Choroid plexus epithelial cell (primary cell): ENCODE results near the gene HIVEP2.

Experiments
- DNase-seq: peaks from one replicate; pipeline ENCODE4 v3.0.0-alpha.2; 2010; ENCODE audit warnings: low read depth
- H3K4me3 ChIP-seq: 2 replicates; pipeline ENCODE4 v1.5.1; 2011; ENCODE audit warnings: low read depth, mild to moderate bottlenecking, control low read depth, low read length, moderate library complexity
- TF ChIP-seq, protein P1 (sequence below): conservative IDR thresholded peaks from 2 replicates; pipeline ENCODE4 v1.5.1; 2011; ENCODE audit warnings: low read depth, mild to moderate bottlenecking, control low read depth, inconsistent platforms, low read length, moderate library complexity

HIVEP2 gene

GRCh38 chr6:142912125-142912524 lies 32.9 kb downstream of the HIVEP2 start:
- TF ChIP-seq, protein P1, sequence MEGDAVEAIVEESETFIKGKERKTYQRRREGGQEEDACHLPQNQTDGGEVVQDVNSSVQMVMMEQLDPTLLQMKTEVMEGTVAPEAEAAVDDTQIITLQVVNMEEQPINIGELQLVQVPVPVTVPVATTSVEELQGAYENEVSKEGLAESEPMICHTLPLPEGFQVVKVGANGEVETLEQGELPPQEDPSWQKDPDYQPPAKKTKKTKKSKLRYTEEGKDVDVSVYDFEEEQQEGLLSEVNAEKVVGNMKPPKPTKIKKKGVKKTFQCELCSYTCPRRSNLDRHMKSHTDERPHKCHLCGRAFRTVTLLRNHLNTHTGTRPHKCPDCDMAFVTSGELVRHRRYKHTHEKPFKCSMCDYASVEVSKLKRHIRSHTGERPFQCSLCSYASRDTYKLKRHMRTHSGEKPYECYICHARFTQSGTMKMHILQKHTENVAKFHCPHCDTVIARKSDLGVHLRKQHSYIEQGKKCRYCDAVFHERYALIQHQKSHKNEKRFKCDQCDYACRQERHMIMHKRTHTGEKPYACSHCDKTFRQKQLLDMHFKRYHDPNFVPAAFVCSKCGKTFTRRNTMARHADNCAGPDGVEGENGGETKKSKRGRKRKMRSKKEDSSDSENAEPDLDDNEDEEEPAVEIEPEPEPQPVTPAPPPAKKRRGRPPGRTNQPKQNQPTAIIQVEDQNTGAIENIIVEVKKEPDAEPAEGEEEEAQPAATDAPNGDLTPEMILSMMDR = no peak
- DNase-seq = no peak
- no peak overlapping the region for H3K4me3 ChIP-seq

DNA sequence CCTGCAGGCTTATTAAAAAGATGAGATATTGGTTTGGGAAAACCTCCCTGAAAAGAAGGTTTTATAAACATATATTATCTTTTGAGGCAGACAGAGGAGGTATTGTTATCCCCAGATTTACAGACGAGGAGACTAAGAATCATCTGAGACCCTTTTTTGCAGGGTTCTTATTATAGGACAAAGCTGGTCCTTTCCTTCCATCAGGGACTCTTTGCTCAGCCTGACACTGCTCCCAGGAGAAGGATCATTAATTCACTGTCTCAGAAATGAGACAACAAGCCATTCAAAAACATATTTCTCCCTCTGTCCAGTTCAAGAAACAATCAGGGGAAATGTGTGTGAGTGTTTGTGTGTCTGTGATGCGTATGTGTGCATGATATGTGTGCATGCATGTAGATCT lies 33.5 kb downstream of the HIVEP2 start:
- TF ChIP-seq, protein P1 = no peak
- H3K4me3 ChIP-seq = no peak overlapping the region
- DNase-seq = no peak

GRCh38 chr6:142909686-142910085 lies 35.3 kb downstream of the HIVEP2 start:
- no peak for DNase-seq
- H3K4me3 ChIP-seq = no peak overlapping the region
- TF ChIP-seq, protein P1 = no peak

- TF ChIP-seq, protein P1 = no peak
- no peak for DNase-seq
- H3K4me3 ChIP-seq = no peak overlapping the region
These were observed 36.7 kb downstream of the HIVEP2 start for GRCh38 chr6:142908235-142908634.

DNA sequence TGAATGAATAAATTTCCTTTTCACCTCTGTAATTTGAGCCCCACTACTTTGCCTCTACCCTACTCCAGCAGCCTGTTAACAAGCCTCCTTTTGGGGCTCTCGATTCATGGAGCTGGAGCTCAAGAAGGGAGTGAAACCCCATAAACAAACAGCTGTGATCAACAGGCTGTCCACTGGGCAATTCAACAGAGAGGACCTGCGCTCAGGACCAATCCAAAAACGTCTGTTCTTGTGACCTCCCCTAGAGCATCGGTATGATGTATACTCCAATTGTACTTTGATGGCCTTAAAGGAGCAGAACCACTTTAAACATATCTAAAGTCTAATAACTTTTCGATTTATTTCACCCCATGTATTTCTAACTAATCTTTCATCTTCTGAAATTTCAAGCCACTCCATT lies 37.4 kb downstream of the HIVEP2 start:
- TF ChIP-seq, protein P1 = no peak
- no peak overlapping the region for H3K4me3 ChIP-seq
- no peak for DNase-seq

DNA sequence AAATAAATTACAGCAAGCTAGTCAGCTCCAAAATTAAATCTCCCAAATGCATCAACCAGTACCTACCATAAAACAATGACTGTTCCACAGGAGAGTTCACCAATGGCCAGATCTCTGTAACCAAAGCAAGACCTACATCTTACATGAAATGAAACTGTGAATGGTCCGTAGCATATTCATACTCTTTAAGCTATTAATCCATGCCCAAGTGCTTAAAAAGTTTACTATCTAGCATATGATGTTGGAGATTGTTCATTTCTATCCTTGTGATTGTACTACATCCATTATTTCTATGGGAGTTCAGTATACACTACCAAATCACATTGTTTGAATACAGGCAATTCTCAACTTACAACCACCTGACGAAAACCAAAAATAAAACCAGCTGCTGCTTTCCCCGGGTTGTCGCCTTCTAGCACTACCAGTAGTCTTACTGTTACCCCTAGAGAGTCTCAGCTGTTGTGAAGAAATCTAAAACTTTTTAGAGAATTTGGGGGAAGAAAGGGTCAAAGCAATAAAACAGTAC lies 38.0 kb downstream of the HIVEP2 start:
- DNase-seq = no peak
- TF ChIP-seq, protein P1 = no peak
- no peak overlapping the region for H3K4me3 ChIP-seq

- TF ChIP-seq, protein P1 = no peak
- DNase-seq = peak; percentile 61
These were observed 41.2 kb downstream of the HIVEP2 start for GRCh38 chr6:142903812-142904211.

More at GRCh38 chr6:142903812-142904211, 41.2 kb downstream of the HIVEP2 start:
- H3K4me3 ChIP-seq = no peak overlapping the region
